HG03442 (cell line): ENCODE results near the gene HDAC4.

Source experiments
- ATAC-seq: cut with Tn5 transposase; IDR thresholded peaks from one replicate; pipeline ENCODE4 v1.9.1; 2021; ENCODE audit warnings: mild to moderate bottlenecking, moderate library complexity; ENCODE audit not compliant: unreplicated experiment

The HDAC4 gene

DNA sequence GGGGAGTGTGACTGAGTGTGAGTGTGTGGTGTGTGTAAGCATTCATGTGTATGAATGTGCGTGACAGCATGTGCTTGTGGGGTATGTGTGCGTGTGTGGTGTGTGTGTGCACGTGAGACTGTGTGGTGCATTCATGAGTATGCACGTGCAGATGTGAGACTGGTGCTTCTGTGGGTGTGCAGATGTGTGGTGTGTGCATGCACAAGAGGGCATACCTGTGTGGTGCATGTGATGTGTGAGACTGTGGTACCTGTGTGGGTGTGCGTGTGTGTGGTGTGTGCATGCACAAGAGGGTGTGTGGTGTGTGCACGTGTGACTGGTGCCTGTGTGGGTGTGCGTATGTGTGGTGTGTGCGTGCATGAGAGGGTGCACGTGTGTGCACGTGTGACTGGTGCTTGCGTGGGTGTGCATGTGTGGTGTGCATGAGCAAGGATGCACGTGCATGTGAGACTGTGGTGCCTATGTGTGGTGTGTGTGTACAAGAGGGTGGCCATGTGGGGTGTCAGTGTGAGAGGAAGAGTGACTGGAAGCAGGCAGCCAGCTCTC is 339.6 kb downstream of the HDAC4 start:
- no peak for ATAC-seq

DNA sequence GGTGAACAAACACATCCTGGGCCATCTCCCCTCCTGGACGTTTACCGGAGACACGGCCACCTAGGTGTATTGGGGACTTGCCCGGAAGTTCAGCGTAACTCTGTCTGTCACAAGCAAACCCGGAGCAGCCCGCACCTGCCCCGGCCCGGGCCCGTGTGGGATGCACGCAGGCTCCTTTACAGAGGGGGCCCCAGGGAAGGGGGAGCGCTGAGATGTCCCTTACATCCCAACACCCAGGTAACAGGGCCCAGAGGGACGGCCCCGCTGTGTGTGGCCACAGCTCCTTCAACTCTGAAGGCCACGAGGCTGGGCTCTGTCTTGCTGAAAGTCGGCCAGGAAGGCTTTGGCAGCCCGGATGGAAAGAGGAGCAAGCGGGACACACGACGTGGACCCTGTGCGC is 340.1 kb downstream of the HDAC4 start:
- ATAC-seq: no peak

DNA sequence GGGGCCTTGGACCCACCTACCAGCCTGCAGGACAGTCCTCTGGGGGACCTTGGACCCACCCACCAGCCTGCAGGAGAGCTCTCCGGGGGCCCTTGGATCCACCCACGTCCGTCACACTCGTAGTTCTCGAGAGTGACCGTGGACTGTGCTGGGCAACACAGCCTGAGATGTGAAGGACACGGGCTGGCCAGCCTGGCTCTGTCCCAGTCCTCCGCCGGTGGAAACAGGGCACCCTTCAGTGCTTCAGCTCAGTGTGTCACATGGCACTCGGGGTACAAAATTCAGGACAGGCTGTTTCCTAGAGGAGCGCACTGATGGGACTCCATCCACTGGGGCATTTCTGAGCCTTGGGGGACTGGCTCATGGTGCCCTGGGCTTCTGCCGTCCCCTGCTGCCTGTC is 341.0 kb downstream of the HDAC4 start:
- no peak for ATAC-seq

DNA sequence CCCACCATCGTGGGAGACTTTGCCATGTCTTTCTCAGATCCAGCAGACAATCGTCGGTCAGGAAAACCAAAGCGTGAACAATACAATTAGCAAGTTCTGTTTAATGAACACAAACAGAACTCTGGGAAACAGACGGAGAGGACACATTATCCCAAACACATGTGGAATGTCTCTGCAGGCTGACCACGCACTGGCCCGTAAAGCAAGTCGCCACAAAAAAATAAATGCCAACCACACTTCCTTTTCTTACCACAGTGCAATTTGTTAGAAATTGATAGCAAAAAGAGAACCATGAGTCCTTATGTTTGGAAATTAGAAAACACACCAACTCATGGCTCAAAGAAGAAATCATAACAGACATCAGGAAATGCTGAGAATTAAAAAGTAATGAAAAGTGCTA is 342.1 kb downstream of the HDAC4 start:
- no peak for ATAC-seq

DNA sequence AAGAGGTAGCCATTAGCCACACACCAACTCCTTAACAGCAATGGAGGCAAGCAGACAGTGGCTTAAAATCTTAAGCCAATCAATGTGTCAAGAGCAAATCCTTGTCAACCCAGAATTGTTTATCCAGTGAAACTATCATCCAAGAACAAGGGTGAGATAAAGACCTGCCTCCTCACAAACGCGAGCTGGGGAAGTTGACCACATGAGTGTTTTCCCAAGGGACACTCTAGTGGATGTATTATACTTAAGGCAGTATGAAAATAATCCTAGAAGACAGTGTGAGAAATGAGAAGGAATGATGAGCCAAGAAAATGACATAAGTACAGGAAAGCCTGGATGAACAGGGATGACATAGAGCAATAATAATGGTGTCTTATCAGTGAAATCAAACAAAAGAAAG is 343.3 kb downstream of the HDAC4 start:
- ATAC-seq: no peak

DNA sequence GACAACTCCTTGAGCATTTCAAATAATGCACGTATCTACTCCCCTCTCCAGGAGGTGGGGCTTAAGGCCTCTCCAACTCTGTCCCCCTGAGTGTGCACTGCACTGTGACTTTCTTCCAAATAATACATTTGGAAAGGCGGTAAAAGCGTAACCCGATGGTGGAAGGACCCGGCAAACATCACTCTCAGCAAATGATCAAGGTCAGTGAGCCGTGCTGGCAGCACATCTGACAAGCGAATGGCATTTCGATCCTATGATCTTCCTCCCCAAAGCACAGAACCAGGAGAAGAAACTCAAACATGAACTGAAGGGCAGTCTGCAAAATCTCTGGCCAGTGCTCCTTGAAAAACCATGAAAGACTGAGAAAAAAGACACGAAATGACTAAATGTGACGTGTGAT is 344.2 kb downstream of the HDAC4 start:
- no peak for ATAC-seq

DNA sequence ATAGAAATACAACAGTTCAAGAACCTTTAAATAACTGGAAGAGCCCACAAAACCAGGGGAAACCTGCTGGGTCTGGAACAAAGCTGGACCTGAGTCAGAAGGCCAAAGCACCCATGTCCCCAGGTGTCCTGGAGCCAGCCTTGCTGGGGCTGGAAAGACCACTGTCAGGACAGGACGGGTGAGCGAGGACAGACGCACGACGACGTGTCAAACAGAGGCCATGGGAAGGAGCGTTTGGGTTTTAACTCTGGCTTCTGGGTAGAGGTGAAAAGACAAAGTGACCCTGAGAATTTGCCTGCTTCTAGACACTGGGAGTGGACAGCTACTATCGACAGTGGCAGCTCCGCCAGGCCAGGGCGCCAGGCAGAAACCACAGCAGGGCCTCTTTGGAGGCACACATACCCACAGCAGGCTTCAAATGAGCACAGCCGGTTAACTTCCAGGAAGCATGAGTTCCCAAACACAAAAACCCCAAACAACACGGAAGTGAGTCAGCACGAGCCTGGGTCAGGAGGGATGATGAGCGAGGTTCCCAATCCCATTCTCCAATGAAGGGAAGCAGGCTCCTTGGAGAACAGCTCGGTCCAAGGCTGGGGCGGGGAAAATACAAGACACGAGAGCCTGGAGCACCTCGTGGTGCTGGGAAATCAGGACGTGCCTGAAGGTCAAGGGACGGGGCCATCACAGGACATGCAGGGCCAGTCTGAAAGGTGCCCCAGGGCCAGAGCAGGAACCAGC is 344.9 kb downstream of the HDAC4 start:
- ATAC-seq: no peak

DNA sequence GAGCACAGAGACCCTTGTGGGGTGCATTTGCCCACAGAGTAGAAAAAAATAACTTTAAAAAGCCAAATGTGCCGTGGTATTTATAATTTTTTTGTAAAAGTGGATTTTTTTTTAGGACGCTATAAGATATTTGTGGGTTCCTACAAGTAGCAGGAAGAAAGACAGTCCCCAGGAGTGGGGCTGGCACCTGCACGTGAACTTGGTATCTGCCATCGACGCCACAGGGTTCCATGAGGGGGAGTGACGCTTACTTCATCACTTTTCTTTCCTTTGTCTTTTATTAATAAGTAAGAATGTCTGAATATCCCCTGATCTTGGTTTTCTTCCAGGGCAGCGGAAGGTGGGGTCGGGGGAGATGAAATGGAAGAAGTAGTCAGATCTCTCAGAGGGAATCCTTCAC is 345.9 kb downstream of the HDAC4 start:
- no peak for ATAC-seq

DNA sequence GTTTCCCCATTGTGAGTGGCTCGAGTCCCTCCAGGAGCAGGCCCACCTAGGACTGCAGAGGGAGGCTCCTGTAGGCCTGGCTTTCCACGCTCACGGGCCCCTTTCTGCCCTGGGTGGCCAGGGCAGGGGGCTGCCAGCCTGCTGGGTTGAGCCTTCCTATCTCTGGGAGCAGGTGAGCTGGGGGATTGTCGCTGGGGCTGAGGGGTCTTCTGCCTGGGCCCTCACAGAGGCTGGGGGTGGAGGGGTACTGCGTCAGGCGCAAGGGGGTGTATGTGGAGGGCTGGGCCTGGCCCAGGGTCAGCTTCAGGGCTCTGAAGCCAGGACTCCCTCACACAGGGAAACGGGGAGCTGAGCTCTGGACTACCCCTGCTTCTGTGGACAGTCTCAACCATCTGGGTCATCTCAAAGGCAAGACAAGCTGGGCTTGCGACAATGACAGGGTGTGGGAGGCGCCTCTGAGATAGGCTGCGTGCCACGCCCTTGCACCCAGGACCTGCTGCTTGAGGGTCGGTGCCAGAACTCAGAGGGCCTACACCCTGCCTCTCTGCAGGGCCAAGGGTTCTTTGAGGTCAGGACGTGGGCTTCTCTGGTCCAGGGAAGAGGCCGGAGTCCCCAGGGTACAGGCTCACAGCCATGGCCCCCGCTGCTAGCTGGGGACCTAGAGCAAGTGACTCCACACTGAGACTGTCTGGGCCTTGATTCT is 346.9 kb downstream of the HDAC4 start:
- ATAC-seq: no peak

DNA sequence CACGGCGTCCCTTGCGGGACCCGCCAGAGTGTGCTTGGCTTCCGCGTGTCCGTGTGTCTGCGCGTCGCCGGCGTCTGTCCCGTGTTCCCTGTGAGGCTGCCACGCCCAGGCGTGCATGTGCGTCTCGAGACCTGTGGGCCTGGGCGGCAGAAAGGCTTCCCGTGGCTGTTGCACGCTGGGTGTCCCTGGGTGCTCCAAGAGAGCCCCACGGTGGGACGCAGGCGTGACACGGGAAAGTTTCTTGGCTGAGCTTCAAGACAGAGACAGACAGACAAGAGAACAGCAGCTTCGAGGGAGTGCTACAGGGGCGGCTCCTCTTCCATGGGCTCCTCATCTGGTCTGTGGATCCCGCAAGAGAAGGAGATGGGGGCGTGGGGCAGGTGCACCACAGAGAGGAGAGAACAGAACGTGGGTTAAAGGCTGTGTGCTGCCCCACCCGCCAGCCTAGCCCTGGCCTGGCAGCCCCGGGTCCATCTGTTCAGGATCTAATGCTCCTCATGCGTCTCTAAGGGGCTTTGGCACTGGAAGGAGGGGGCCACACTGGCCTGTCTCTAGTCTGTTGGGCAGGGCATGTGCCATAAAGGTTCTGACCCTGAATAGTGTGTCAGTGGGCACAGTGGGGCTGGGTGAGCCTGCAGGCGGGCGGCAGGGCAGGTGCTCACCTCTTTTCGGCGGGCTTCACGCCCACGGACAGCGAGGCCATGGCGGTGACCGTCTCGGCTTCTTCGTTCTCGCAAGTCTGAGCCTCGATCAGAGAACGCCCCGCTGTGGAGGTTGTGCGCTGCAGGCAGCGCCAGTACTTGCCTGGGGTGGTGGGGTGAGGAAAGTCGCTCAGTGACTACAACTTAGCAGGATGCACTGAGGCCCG is 347.8 kb downstream of the HDAC4 start:
- no peak for ATAC-seq

DNA sequence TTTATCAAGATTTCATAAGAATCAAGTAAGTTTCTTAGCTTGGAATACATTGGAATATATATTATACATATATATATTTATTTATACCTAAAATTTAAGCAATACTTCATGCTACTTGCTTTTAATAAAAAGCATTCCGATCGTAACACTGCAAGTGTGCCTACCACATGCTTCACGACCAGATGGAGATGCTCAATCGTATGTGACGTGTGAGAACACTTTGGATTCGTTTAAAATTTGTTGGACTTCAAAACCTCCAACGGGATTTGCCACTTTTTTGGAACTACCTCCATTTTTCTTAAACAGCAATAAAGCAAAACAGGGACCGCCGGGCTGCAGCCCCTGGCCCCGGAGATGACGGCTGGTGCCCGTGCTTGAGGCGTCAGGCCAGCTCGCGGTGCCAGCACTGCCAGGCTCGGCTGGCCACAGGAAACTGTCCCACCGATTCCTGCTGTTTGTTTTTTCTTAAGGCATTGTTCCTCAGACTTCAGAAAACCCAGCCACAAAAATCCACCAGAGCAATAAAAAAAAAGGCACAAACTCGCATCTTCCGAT is 348.9 kb downstream of the HDAC4 start:
- ATAC-seq: no peak

DNA sequence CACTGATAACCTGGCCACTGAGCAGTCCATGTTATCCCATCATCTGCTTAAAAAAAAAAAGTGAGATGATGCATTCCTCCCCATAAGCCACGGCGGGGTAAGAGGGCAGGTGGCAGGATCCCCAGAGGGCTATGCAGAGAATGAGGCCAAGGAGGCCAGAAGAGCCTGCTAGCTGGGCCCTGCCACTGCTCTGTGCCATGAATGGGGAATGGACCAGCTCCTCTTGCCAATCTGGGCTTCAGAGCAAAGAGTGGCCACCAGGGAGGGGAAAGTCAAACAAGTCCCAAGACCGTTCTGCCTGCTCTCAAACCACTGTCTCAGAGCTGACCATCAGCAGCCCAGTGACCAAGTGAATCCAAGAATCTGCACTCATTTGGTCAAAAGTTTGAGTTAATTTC is 350.6 kb downstream of the HDAC4 start:
- no peak for ATAC-seq

DNA sequence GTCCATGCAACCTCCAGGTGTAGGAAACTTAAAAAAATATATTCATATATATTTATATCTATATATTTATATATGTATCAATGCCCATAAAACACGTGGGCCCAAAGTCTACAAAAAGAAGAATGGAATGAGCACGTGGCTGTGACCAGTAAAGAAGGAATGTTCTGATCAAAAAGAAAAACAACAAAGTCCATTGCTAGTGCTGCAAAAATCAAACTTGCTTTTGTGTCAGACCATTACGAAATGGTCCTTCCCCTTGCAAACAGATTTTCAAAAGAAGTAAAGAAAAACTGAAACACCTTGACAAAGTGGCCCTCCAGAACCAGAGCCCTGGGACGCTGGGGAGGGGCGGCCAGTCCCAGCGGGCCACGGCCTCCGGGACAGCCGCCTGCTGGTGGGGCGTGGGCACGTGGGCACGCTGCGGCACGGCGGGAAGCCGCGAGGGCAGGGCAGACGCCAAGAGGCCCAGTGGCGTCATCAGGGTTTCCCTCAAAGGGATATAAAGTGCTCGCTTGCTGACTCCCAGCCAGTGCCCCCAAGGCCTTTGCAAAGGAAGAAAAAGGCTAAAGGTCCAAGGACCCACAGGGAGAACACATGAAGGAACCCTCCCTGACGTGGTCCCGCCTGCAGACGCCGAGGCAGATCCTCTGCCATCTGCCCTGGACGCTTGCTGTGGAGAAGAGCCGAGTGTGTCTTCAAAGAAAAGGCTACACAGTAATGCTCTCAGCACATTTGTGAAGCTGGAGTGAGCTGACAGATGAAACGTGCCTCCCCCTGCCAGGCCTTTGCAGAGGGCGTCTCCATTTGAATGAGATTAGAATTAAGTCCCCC is 351.2 kb downstream of the HDAC4 start:
- ATAC-seq: no peak

DNA sequence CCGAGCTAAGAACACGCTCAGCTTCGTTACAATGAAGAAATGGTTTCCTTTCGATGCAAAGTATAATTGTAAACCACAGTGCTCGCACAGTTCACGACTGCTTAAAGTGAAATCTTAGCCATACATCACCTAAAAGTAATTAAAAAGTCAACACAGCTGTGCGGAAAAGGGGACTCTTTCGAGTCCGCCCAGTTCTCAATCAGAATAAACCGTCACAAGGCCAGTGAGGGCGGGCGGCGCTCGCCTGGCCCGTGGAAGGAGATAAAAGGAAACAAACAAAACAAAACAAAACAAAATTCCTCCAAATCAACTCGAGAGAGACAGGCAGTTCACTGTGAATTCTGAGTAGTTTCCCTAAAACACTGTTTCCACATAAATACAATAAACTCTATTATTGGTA is 352.1 kb downstream of the HDAC4 start:
- no peak for ATAC-seq

DNA sequence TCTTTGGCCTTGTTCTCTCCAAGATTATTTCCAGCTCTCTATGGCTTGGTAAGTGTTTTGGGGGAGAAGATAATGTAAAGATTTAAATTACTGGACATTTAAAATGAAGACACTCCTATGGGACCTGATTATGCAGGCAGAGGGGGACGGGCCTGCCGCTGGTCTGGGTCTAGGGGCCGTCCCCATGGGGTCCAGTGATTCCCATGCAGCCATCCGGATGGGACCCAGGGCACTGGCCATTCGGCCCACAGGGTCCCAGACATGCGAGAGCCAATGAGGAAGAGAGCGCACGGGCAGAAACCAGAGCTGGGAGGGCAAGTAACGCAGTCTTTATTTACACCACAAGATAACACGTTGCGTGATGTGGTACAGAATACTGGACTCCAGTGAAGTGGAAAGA is 353.0 kb downstream of the HDAC4 start:
- no peak for ATAC-seq

DNA sequence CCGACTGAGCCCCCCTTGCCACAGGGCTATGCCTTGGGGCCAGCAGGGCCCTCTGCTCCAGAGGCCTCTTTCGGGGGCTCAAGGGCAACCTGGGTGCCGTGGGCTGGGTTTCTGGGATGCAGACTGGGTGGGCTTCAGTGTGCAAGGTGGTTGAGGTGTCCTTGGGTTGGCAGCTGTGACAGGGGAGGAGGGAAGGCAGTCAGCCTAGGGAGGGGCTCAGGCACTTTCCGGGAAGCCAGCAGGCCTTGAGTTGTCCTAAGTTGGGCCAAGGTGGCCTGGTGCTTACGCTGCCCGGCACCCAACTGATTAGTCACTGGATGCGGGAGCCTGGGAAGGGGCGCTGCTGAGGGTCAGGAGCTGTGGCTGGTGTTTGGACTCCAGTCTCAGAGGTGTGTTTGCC is 353.4 kb downstream of the HDAC4 start:
- ATAC-seq: no peak

DNA sequence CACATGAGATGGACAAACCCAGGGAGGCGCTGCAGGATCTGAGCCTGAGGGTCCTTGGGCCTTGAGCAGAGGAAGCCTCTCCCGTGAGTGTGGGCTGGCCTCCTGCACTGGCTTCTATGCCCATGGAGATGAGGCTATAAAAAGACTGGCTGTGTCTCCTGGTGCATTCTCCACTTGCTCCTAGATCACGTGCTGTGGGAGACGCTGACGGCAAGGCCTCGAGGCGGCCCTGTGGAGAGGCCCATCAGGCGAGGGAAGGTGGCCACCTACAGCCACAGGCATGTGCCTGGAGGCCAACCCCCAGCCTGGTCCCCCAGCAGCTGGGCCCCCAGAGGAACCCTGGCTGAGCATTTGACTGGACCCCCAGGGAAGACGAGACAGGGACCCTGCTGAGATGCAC is 354.0 kb downstream of the HDAC4 start:
- ATAC-seq: no peak

DNA sequence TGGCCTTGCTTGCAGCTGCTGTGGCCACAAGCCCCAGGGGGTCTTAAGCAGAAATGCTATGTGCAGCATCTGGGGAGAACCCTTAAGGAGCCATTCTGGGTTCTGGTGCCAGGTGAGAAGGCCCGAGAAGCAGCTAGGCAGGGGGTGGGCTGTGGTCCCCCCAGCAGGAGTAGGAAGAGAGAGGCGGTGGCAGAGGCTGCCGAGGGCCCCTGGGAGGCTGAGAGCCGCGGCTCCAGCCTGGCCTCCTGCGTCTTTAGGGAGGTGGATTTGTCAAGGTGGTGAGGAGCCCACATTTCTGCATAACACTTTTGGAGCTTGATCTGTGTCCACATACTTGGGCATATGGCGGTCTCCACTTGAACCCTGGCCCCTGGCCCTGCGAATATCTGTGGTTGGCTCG is 356.5 kb downstream of the HDAC4 start:
- ATAC-seq: no peak

DNA sequence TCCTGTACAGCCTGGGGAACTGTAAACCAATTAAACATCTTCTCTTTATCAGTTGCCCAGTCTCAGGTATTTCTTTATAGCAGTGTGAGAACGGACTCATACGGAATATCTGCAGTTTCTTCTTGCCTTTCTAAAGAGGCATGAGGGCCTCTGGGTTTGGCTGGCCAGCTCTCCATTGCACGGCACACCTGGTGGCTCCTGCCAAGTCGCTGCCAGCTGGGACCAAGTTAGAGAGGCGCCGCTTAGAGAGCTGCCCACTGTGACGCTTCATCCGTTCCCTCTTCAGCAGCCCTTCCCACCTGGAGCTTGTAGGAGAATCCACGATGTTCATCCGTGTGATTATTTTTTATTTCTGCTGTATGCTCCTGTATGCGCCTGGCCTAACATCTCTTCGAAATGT is 357.5 kb downstream of the HDAC4 start:
- no peak for ATAC-seq

DNA sequence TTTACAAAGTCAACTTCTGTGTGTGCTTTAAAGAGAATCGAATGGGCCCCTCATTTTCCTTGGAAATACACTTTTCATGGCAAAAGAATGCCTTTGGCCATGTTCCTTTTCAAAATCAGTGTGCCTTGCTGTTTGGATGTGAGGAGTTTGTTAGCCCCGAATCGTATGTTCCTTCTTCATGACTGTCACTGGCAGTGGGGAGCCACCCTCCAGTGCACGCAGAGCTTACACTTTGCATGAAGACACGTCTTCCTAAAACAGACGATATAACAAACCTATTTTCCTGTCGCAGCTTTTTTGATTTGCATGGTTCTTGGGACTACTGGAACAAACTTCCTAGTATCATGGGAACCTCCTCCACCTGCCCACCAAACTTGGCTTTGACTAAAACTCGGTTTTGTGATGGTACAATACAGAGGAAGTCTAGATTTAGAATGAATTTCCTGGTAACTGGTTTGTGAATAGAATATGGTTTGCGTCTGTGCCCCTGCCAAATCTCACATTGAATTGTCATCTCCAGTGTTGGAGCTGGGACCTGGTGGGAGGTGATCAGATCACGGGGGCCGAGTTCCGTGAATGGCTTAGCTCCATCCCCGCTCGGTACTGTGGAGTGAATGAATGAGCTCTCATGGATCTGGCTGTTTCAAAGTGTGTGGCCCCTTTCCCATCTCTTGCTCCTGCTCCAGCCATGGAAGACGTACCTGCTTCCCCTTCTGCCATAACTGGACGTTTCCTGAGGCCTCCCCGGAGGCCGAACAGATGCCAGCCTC is 358.1 kb downstream of the HDAC4 start:
- no peak for ATAC-seq
